HepG2 (cell line): ENCODE results near the gene FETUB. TPM values are rescaled to one million over a fixed set of nuclear protein-coding genes. Genes with fewer than 3 reads are reported as not detected.

Experiments used
- HINFP ChIP-seq: sonication (generic); formaldehyde crosslinking; IDR thresholded peaks from 2 replicates; pipeline ENCODE4 v1.4.0; 2020; ENCODE audit warnings: low read depth, mild to moderate bottlenecking, missing genetic modification reagents
- HIVEP1 ChIP-seq: sonication (generic); formaldehyde crosslinking; IDR thresholded peaks from 2 replicates; pipeline ENCODE4 v1.4.0; 2020; ENCODE audit warnings: mild to moderate bottlenecking, missing genetic modification reagents
- KLF11 ChIP-seq: IDR thresholded peaks from 2 replicates; pipeline ENCODE4 v1.6.1; 2016; ENCODE audit warnings: missing compliant biosample characterization
- KLF9 ChIP-seq: IDR thresholded peaks from 2 replicates; pipeline ENCODE4 v1.6.1; 2016; ENCODE audit warnings: low read depth
- MAFK ChIP-seq, 2 experiments: IDR thresholded peaks in 1 of 2; conservative IDR thresholded peaks in 1 of 2; 2 replicates each; pipeline ENCODE4 v1.6.1; 2011; ENCODE audit warnings: improper control_type of control experiment in 2 of 2, low read length in 2 of 2
- PPARG ChIP-seq: conservative IDR thresholded peaks from 2 replicates; pipeline ENCODE4 v1.6.1; 2016; ENCODE audit warnings: missing biosample characterization, missing genetic modification reagents
- RFXANK ChIP-seq: IDR thresholded peaks from 2 replicates; pipeline ENCODE4 v1.6.1; 2016
- RXRB ChIP-seq: IDR thresholded peaks from 2 replicates; pipeline ENCODE4 v1.6.1; 2016; ENCODE audit warnings: borderline replicate concordance, missing genetic modification reagents, missing compliant biosample characterization
- SP5 ChIP-seq: IDR thresholded peaks from 2 replicates; pipeline ENCODE4 v1.6.1; 2016; ENCODE audit warnings: low read depth, borderline replicate concordance
- SRSF1 ChIP-seq: fragments of 200-400 bp; formaldehyde crosslinking; optimal IDR thresholded peaks from 2 replicates; pipeline ENCODE3; 2017; ENCODE audit warnings: mild to moderate bottlenecking, low read depth, low read length, moderate library complexity
- ZC3H13 ChIP-seq: sonication (generic); formaldehyde crosslinking; IDR thresholded peaks from 2 replicates; pipeline ENCODE4 v1.8.1; 2023; ENCODE audit warnings: mild to moderate bottlenecking, missing genetic modification reagents, moderate library complexity
- ZNF253 ChIP-seq: sonication (generic); formaldehyde crosslinking; IDR thresholded peaks from 2 replicates; pipeline ENCODE4 v1.8.0; 2022; ENCODE audit warnings: mild to moderate bottlenecking, missing genetic modification reagents, borderline replicate concordance
- ZNF44 ChIP-seq: sonication (generic); formaldehyde crosslinking; IDR thresholded peaks from 2 replicates; pipeline ENCODE4 v1.5.1; 2020; ENCODE audit warnings: mild to moderate bottlenecking, missing genetic modification reagents
- ZNF607 ChIP-seq: sonication (generic); formaldehyde crosslinking; IDR thresholded peaks from 2 replicates; pipeline ENCODE4 v1.5.1; 2020; ENCODE audit warnings: missing genetic modification reagents, mild to moderate bottlenecking, borderline replicate concordance
- ZSCAN21 ChIP-seq: sonication (generic); formaldehyde crosslinking; IDR thresholded peaks from 2 replicates; pipeline ENCODE4 v1.8.0; 2022; ENCODE audit warnings: mild to moderate bottlenecking, missing genetic modification reagents, moderate library complexity, borderline replicate concordance
- polyA plus RNA-seq, 8 experiments: library from polyadenylated mRNA; depleted of rRNA in 3 of 8; stranded (reverse) in 7 of 8; unstranded in 1 of 8; fragments of >200 nt; fragmentation: Illumina TruSeq in 4 of 8; extraction: Trizol in 4 of 8; gene quantifications; 2 replicates each; pipeline versions ENCODE4 v1.2.1 to v1.2.3, GENCODE V29; 2011 to 2016; ENCODE audit warnings: low read depth in 4 of 8, missing spikeins in 1 of 8, mixed read lengths in 1 of 8; ENCODE audit not compliant: insufficient read depth in 1 of 8
- total RNA-seq, 5 experiments: library from RNA; depleted of rRNA; stranded (reverse); fragments of >200 nt; fragmentation: Illumina TruSeq; extraction: Trizol; gene quantifications; 2 replicates each; pipeline ENCODE4 v1.2.3, GENCODE V29; 2016; ENCODE audit warnings: low read depth in 1 of 5
- TF ChIP-seq, protein P1 (sequence below): sonication (generic); formaldehyde crosslinking; IDR thresholded peaks from 2 replicates; pipeline ENCODE4 v1.4.0; 2020; ENCODE audit warnings: missing genetic modification reagents
- TF ChIP-seq, protein P2 (sequence below): sonication (generic); formaldehyde crosslinking; IDR thresholded peaks from 2 replicates; pipeline ENCODE4 v1.4.0; 2020; ENCODE audit warnings: mild to moderate bottlenecking, missing genetic modification reagents
- TF ChIP-seq, protein P3 (sequence below), 2 experiments: sonication (generic) in 1 of 2; formaldehyde crosslinking in 1 of 2; IDR thresholded peaks; 2 replicates each; pipeline versions ENCODE4 v1.4.0 to v1.6.1; 2016 to 2020; ENCODE audit warnings: borderline replicate concordance in 1 of 2, low read depth in 1 of 2, mild to moderate bottlenecking in 1 of 2, missing genetic modification reagents in 1 of 2

FETUB gene
- total and polyA plus RNA-seq, 2 of the 13 experiments (the other 11 are each of a cell fraction or from before 2014, with no cell fraction given), result 2.1 to 4.4 TPM

GRCh38 chr3:186617036-186617946 lies 22.9 kb upstream of the FETUB start (continued):
- TF ChIP-seq, protein P1, sequence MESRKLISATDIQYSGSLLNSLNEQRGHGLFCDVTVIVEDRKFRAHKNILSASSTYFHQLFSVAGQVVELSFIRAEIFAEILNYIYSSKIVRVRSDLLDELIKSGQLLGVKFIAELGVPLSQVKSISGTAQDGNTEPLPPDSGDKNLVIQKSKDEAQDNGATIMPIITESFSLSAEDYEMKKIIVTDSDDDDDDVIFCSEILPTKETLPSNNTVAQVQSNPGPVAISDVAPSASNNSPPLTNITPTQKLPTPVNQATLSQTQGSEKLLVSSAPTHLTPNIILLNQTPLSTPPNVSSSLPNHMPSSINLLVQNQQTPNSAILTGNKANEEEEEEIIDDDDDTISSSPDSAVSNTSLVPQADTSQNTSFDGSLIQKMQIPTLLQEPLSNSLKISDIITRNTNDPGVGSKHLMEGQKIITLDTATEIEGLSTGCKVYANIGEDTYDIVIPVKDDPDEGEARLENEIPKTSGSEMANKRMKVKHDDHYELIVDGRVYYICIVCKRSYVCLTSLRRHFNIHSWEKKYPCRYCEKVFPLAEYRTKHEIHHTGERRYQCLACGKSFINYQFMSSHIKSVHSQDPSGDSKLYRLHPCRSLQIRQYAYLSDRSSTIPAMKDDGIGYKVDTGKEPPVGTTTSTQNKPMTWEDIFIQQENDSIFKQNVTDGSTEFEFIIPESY (CRISPR knock-in tag), result peak; percentile 100
- no peak for TF ChIP-seq HIVEP1 (CRISPR knock-in tag)
- TF ChIP-seq SRSF1, result peak; percentile 37
- no peak for TF ChIP-seq ZNF44
- 0 out of 2 replicates have a peak, but pooled peaks have one; percentile 26 for TF ChIP-seq RFXANK
- TF ChIP-seq KLF11, result no peak
- TF ChIP-seq, protein P2, sequence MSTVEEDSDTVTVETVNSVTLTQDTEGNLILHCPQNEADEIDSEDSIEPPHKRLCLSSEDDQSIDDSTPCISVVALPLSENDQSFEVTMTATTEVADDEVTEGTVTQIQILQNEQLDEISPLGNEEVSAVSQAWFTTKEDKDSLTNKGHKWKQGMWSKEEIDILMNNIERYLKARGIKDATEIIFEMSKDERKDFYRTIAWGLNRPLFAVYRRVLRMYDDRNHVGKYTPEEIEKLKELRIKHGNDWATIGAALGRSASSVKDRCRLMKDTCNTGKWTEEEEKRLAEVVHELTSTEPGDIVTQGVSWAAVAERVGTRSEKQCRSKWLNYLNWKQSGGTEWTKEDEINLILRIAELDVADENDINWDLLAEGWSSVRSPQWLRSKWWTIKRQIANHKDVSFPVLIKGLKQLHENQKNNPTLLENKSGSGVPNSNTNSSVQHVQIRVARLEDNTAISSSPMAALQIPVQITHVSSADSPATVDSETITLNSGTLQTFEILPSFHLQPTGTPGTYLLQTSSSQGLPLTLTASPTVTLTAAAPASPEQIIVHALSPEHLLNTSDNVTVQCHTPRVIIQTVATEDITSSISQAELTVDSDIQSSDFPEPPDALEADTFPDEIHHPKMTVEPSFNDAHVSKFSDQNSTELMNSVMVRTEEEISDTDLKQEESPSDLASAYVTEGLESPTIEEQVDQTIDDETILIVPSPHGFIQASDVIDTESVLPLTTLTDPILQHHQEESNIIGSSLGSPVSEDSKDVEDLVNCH (CRISPR knock-in tag), result no peak
- no peak; the same call in 1 of the 2 replicates for TF ChIP-seq ZNF607 (CRISPR knock-in tag)
- no peak for TF ChIP-seq PPARG (CRISPR knock-in tag)
- 0 out of 2 replicates have a peak, but pooled peaks have one; percentile 32 for TF ChIP-seq HINFP (CRISPR knock-in tag)
- TF ChIP-seq, protein P3, sequence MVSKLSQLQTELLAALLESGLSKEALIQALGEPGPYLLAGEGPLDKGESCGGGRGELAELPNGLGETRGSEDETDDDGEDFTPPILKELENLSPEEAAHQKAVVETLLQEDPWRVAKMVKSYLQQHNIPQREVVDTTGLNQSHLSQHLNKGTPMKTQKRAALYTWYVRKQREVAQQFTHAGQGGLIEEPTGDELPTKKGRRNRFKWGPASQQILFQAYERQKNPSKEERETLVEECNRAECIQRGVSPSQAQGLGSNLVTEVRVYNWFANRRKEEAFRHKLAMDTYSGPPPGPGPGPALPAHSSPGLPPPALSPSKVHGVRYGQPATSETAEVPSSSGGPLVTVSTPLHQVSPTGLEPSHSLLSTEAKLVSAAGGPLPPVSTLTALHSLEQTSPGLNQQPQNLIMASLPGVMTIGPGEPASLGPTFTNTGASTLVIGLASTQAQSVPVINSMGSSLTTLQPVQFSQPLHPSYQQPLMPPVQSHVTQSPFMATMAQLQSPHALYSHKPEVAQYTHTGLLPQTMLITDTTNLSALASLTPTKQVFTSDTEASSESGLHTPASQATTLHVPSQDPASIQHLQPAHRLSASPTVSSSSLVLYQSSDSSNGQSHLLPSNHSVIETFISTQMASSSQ (IDR thresholded peaks at IDR 0.05; ENCODE audit: low read depth), result no peak
- TF ChIP-seq, protein P3 (CRISPR knock-in tag; IDR thresholded peaks at IDR 0.05; ENCODE audit: borderline replicate concordance), result no peak
- no peak for TF ChIP-seq ZNF253 (CRISPR knock-in tag)
- peak; percentile 95 for TF ChIP-seq ZC3H13
- 0 out of 2 replicates have a peak, but pooled peaks have one; percentile 9 for TF ChIP-seq SP5 (CRISPR knock-in tag)
- TF ChIP-seq RXRB, result 0 out of 2 replicates have a peak, but pooled peaks have one; percentile 13
- TF ChIP-seq ZSCAN21 (CRISPR knock-in tag), result peak; percentile 64; the same call in 1 of the 2 replicates
- no peak for TF ChIP-seq KLF9 (CRISPR knock-in tag)
- no peak for TF ChIP-seq MAFK (conservative IDR thresholded peaks at IDR 0.05 in 1 of 2, IDR thresholded peaks at IDR 0.05 in 1 of 2; ENCODE audit: low read length in 2 of 2)
